ENCODE data around the gene RMC1.

DNA sequence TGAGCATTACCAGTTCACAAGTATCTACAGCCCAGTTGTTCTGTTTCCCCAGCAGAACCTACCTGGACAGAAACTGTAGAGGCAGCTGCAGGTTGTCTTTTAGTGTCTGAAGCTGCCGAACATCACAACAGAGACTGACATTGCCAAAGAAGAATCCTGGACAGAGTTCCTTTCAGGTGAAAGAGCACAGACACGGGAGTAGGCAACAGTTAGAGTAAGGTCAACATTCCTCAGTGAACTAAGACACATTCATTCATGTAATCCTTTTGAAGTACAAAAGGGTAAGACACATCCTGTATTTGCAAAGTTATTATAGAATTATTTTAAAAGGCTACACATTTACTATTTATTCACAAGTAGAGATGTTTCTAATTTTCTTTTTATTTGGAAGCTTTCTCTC lies 68.7 kb downstream of the RMC1 start:
- TF ChIP-seq CTCF (IDR thresholded peaks at IDR 0.05): no peak
- no peak for TF ChIP-seq POLR2A (IDR thresholded peaks at IDR 0.05)
